ENCODE results near the gene SHROOM3. TPM values are rescaled to one million over a fixed set of nuclear protein-coding genes. Genes with fewer than 3 reads are reported as not detected.

SHROOM3 gene
- total RNA-seq, 1 experiment from 2014 or later: 27.6 TPM

DNA sequence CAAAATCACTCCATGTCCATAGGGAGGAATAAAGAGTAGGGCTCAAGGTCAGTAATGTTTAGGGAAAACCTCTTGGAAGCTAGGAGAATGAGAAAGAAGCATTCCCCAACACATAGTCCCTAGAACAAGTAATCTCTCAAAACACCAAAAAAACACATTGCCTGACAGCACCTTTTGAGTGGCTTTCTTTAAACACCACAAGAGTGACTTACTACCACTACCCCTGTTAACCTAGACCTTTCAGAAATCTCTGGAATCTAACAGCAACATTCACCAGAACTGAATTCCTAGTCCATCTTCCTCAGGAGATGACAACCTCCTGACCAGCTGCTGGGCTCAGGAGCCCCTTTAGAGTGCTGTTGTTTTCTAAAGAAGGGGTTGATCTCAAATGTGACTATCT lies 320.7 kb downstream of the SHROOM3 start:
- Histone ChIP-seq H3K79me1 (ENCODE audit: insufficient read depth, low read depth, low read length, poor library complexity, severe bottlenecking) (no peaks in the 10 kb centered on the region), H3K23me2 (ENCODE audit: insufficient read length, low read depth, low read length, poor library complexity, severe bottlenecking) (no peaks in the 10 kb centered on the region), H3K56ac (ENCODE audit: insufficient read length, low read depth, low read length) (no peak overlapping the region), H2BK5ac (ENCODE audit: insufficient read length, low read length) (no peak overlapping the region), H3K27ac (ENCODE audit: insufficient read length, low read depth, low read length) (no peak overlapping the region), H4K91ac (ENCODE audit: insufficient read length, low read depth, low read length) (no peak overlapping the region), H4K5ac (ENCODE audit: insufficient read length, low read depth, low read length) (no peak overlapping the region), H2AK5ac (ENCODE audit: insufficient read length, low read length) (no peak overlapping the region), H2AFZ (ENCODE audit: low read length) (no peak overlapping the region), H3K27me3 (ENCODE audit: insufficient read depth, low read length) (no peaks in the 10 kb centered on the region), H3K9ac (ENCODE audit: extremely low read depth, insufficient read length, low read length) (no peak overlapping the region), H3T11ph (ENCODE audit: low read length) (no peak overlapping the region), H3K4ac (ENCODE audit: low read depth, low read length) (no peak overlapping the region), H3K18ac (ENCODE audit: insufficient read length, low read depth, low read length) (no peak overlapping the region), H3K14ac (ENCODE audit: insufficient read depth, low read length) (no peak overlapping the region), H4K20me1 (ENCODE audit: control insufficient read depth, insufficient read depth, insufficient read length) (no peaks in the 10 kb centered on the region), H2BK15ac (ENCODE audit: low read depth, low read length) (no peak overlapping the region), H3K4me1 (ENCODE audit: insufficient read depth, low read length) (no peaks in the 10 kb centered on the region), H3K4me2 (ENCODE audit: insufficient read depth, insufficient read length, low read length) (no peak overlapping the region), H2BK12ac (ENCODE audit: insufficient read length, low read depth, low read length) (no peak overlapping the region), H3K79me2 (ENCODE audit: insufficient read depth, low read length) (no peaks in the 10 kb centered on the region), H2BK20ac (ENCODE audit: low read depth, low read length, poor library complexity, severe bottlenecking) (no peak overlapping the region), H2BK120ac (ENCODE audit: low read depth, low read length, poor library complexity, severe bottlenecking) (no peak overlapping the region), H3K9me3 (ENCODE audit: control insufficient read depth, low read depth, low read length) (no peaks in the 10 kb centered on the region), H3K23ac (ENCODE audit: insufficient read length, low read depth, low read length) (no peak overlapping the region), H4K8ac (replicated peaks; ENCODE audit: insufficient read length, low read depth, low read length) (no peak overlapping the region)
- no peaks in the 10 kb centered on the region for H3K27me3 Mint-ChIP-seq (ENCODE audit: low read depth)
- DNase-seq: no peak
- no peak overlapping the region for H3K27ac Mint-ChIP-seq
- no peak overlapping the region for H3K4me3 Mint-ChIP-seq
- H3K4me1 Mint-ChIP-seq: peaks cover 2 to 4% of the 10 kb centered on the region in 2 experiments; a peak in 3 of 4 replicates
- H3K9me3 Mint-ChIP-seq: peaks cover 3 to 4% of the 10 kb centered on the region in 2 experiments; a peak in 4 of 5 replicates
- H3K36me3 Mint-ChIP-seq (ENCODE audit: insufficient read depth in 1 of 3, low read depth in 3 of 3): peaks cover 43 to 74% (median 68%) of the 10 kb centered on the region in 3 experiments
- TF ChIP-seq, protein P1, sequence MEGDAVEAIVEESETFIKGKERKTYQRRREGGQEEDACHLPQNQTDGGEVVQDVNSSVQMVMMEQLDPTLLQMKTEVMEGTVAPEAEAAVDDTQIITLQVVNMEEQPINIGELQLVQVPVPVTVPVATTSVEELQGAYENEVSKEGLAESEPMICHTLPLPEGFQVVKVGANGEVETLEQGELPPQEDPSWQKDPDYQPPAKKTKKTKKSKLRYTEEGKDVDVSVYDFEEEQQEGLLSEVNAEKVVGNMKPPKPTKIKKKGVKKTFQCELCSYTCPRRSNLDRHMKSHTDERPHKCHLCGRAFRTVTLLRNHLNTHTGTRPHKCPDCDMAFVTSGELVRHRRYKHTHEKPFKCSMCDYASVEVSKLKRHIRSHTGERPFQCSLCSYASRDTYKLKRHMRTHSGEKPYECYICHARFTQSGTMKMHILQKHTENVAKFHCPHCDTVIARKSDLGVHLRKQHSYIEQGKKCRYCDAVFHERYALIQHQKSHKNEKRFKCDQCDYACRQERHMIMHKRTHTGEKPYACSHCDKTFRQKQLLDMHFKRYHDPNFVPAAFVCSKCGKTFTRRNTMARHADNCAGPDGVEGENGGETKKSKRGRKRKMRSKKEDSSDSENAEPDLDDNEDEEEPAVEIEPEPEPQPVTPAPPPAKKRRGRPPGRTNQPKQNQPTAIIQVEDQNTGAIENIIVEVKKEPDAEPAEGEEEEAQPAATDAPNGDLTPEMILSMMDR (conservative IDR thresholded peaks at IDR 0.05): no peak
